Testis (tissue), 3 donors: ENCODE measurements around the gene IKZF3. TPM values are rescaled to one million over a fixed set of nuclear protein-coding genes. Genes with fewer than 3 reads are reported as not detected.
"Not testable (repeated sequence)": the region's sequence is repeated elsewhere in the genome, so short reads cannot be mapped to it uniquely, and the experiment has no call there.

Experiments used
- DNase-seq: peaks from one replicate; pipeline ENCODE4 v3.0.0-alpha.2; 2019
- H3K27ac ChIP-seq, 2 donors: fragments of 200-600 bp; sonication (generic); one replicate each; pipeline ENCODE4 v1.5.1; 2019
- H3K27me3 ChIP-seq: fragments of 200-600 bp; sonication (generic); one replicate; pipeline ENCODE4 v1.5.1; 2019
- H3K36me3 ChIP-seq: fragments of 200-600 bp; sonication (generic); one replicate; pipeline ENCODE4 v1.5.1; 2017; ENCODE audit warnings: low read depth; ENCODE audit errors: missing control alignments
- H3K4me1 ChIP-seq: fragments of 200-600 bp; sonication (generic); one replicate; pipeline ENCODE4 v1.5.1; 2019
- H3K4me3 ChIP-seq, 2 donors: fragments of 200-600 bp; sonication (generic); one replicate each; pipeline ENCODE4 v1.5.1; 2017 to 2019
- H3K9me3 ChIP-seq: fragments of 200-600 bp; sonication (generic); one replicate; pipeline ENCODE4 v1.5.1; 2017
- POLR2A ChIP-seq: fragments of 450-650 bp; IDR thresholded peaks from one replicate; pipeline ENCODE4 v1.6.1; 2017; ENCODE audit warnings: antibody characterized with exemption, mild to moderate bottlenecking, moderate library complexity
- WGBS, 2 donors: methylation state at CpG; one replicate each; pipeline ENCODE4 v1.1.5; 2018; 5-methylcytosine and 5-hydroxymethylcytosine counted together
- intact Hi-C: fragments of 100-400 bp; cut with DNase I; formaldehyde crosslinking; loops from one replicate; pipeline ENCODE4 v1.15.1; 2023; ENCODE audit warnings: low total_unique reads
- polyA plus RNA-seq: library from polyadenylated mRNA; stranded (reverse); fragments of 350-450 nt; fragmentation: Illumina TruSeq; extraction: RNeasy Lipid Tissue Mini Kit (QIAGEN cat#74804); gene quantifications from one replicate; pipeline ENCODE4 v1.2.3, GENCODE V29; 2014; ENCODE audit warnings: low read depth, low replicate concordance; ENCODE audit not compliant: insufficient read depth
- total RNA-seq, 2 donors: library from RNA; depleted of rRNA; stranded (reverse); fragments of >200 nt; gene quantifications; one replicate each; pipeline ENCODE4 v1.2.3, GENCODE V29; 2016
- TF ChIP-seq, protein P1 (sequence below), 3 experiments: fragments of 450-650 bp in 2 of 3; fragments of 200-600 bp in 1 of 3; sonication (generic) in 1 of 3; IDR thresholded peaks; one replicate each; pipeline ENCODE4 v1.5.1; 2016 to 2019; ENCODE audit warnings: antibody characterized with exemption in 3 of 3, mild to moderate bottlenecking in 2 of 3, moderate library complexity in 1 of 3

Gene IKZF3
- total and polyA plus RNA-seq, 3 donors from 2014 or later = 1.9 to 3.8 (median 3.4) TPM

DNA sequence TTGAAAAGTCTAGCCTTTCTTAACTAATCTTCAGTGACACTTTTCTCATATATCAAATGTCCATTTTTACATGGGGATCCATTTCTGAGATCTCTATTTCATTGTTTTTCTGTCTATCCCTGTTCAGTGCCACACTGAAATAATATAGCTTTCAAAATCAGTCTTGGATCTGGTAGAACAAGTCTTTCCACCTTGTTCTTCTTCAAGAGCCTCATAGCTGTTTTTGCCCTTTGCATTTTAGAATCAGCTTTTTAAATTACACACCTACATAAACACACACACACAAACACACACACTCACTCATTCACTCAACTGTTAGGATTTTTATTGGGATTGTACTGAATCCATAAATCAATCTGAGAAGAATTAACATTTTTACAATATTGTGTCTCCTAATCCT lies 35.1 kb upstream of the IKZF3 start:
- no peak for TF ChIP-seq POLR2A
- TF ChIP-seq, protein P1, sequence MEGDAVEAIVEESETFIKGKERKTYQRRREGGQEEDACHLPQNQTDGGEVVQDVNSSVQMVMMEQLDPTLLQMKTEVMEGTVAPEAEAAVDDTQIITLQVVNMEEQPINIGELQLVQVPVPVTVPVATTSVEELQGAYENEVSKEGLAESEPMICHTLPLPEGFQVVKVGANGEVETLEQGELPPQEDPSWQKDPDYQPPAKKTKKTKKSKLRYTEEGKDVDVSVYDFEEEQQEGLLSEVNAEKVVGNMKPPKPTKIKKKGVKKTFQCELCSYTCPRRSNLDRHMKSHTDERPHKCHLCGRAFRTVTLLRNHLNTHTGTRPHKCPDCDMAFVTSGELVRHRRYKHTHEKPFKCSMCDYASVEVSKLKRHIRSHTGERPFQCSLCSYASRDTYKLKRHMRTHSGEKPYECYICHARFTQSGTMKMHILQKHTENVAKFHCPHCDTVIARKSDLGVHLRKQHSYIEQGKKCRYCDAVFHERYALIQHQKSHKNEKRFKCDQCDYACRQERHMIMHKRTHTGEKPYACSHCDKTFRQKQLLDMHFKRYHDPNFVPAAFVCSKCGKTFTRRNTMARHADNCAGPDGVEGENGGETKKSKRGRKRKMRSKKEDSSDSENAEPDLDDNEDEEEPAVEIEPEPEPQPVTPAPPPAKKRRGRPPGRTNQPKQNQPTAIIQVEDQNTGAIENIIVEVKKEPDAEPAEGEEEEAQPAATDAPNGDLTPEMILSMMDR (IDR thresholded peaks at IDR 0.05) = no peak
- DNase-seq = no peak
- Histone ChIP-seq H3K4me1 (no peaks in the 10 kb centered on the region), H3K9me3 (no peaks in the 10 kb centered on the region), H3K4me3 (no peak overlapping the region), H3K27me3 (no peaks in the 10 kb centered on the region), H3K36me3 (no peaks in the 10 kb centered on the region), H3K27ac (no peak overlapping the region)
- intact Hi-C loops = no loop called here

DNA sequence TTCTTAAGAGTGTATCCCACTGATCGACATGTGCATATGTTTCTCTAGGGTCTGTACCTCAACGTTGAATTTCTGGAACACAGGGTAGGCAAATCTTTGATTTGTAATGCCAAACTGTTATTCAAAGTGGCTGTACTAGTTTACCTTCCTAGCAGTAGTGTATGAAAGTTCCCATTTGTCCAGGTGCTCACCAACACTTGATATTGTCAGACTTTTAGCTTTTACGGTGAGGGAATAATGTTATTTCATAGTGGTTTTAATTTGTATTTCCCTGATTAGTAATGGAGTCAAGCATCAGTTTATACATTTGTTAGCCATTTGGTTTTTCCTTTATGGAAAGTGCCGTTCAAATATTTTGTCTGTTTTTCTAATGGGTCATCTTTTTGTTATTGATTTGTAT lies 34.0 kb upstream of the IKZF3 start:
- Histone ChIP-seq H3K27me3 (no peaks in the 10 kb centered on the region), H3K9me3 (no peaks in the 10 kb centered on the region), H3K4me3 (no peak overlapping the region), H3K36me3 (no peaks in the 10 kb centered on the region), H3K4me1 (no peaks in the 10 kb centered on the region), H3K27ac (no peak overlapping the region)
- no peak for TF ChIP-seq POLR2A
- TF ChIP-seq, protein P1 (IDR thresholded peaks at IDR 0.05) = no peak
- no peak for DNase-seq
- WGBS, 2 donors = 90 to 97% methylated on average over 4 of the region's 4 CpGs
- intact Hi-C loops = no loop called here

DNA sequence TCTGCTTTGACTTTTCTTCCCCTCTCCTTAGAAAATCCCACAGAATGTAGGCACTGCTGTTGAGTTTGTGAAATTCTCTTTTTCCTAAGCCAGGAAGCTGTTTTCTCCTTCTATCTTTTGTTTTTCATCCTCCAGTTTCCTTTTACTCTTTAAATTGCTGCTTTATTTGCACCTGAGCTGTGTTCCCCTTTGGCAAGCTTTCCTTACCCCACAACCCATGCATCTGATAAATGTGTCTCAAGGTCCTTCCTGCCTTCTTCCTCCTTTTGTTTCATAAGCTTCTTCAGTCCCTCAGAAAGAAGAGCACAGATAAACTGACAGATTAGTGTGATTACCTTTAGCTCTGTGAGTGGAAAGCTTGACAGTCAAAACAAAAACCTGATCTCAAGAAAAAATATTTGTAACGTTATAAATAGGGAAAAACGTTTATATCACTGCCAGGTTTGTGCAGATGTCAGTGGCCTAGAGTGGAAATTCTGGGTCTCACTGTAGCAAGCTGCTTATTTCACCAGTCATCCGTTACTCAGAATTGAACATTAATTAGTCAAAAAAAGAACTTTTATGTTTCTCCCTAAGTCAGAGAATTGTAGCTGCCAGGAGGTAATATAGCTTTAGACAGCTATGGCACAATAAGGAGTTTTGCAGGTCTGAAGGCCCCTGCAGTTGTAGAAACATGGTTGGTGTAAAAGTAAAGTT lies 30.7 kb upstream of the IKZF3 start:
- no peaks in the 10 kb centered on the region for H3K27me3 ChIP-seq
- no peak overlapping the region for H3K27ac ChIP-seq
- no peak for DNase-seq
- TF ChIP-seq, protein P1 (IDR thresholded peaks at IDR 0.05) = no peak
- TF ChIP-seq POLR2A = no peak
- no peaks in the 10 kb centered on the region for H3K9me3 ChIP-seq
- WGBS, 2 donors = 28 to 46% methylated on average over 3 of the region's 3 CpGs
- intact Hi-C loops = no loop called here
- H3K4me3 ChIP-seq = no peak overlapping the region
- H3K36me3 ChIP-seq = no peaks in the 10 kb centered on the region
- H3K4me1 ChIP-seq = no peaks in the 10 kb centered on the region

DNA sequence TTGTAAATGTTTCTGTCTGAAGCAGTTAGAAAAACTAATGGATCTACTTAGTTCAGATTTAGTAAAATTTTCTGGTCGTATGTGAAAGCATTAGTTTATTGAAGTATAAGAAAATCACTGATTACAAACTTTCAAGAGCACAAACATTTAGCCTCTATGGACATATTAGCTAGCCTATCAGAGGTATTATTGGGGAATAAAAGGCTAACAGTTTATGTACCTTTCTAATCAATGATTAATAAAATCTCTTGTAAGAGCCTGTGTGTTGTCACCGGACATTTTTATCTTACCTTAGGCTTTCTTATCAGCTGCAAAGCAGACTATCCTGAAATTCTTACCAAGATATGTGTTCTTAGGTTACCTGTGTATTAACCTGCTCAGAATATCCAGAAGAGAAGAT lies 25.1 kb upstream of the IKZF3 start:
- WGBS, 2 donors = 39 to 79% methylated on average over 2 of the region's 2 CpGs
- H3K4me1 ChIP-seq = no peaks in the 10 kb centered on the region
- no peak overlapping the region for H3K4me3 ChIP-seq
- intact Hi-C loops = no loop called here
- no peaks in the 10 kb centered on the region for H3K9me3 ChIP-seq
- no peak for DNase-seq
- no peaks in the 10 kb centered on the region for H3K36me3 ChIP-seq
- H3K27ac ChIP-seq = no peak overlapping the region
- no peaks in the 10 kb centered on the region for H3K27me3 ChIP-seq
- TF ChIP-seq, protein P1 (IDR thresholded peaks at IDR 0.05) = no peak
- no peak for TF ChIP-seq POLR2A

DNA sequence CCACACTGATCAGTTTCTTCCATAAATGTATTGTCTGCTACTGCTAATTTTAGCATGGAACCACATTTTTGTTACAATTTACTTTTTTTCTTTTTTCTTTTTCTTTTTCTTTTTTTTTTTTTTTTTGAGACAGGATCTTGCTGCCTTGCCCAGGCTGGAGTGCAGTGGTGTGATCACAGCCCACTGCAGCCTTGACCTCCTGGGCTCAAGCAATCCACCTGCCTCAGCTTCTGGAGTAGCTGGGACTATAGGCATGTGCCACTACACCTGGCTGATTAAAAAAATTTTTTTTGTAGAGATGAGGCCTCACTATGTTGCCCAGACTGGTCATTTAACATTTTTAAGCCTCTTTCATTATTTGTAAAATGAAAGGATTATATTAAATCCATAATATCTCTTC lies 23.0 kb upstream of the IKZF3 start:
- no peaks in the 10 kb centered on the region for H3K9me3 ChIP-seq
- no peaks in the 10 kb centered on the region for H3K4me1 ChIP-seq
- H3K36me3 ChIP-seq = no peaks in the 10 kb centered on the region
- no peak overlapping the region for H3K4me3 ChIP-seq
- H3K27ac ChIP-seq = no peak overlapping the region
- no peak for TF ChIP-seq POLR2A
- TF ChIP-seq, protein P1 (IDR thresholded peaks at IDR 0.05) = no peak
- no peaks in the 10 kb centered on the region for H3K27me3 ChIP-seq
- DNase-seq = no peak
- intact Hi-C loops = no loop called here

DNA sequence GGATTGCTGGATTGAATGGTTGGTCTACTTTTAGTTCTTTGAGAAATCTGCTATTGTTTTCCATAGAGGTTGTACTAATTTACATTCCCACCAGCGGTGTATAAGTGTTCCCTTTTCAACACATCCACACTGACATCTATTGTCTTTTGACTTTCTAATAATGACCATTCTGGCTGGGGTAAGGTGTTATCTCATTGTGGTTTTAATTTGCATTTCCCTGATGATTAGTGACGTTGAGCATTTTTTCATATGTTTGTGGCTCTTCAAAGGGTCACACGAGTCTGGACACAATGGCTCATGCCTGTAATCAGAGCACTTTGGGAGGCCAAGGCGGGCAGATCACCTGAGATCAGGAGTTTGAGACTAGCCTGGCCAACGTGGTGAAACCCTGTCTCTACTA lies 22.0 kb upstream of the IKZF3 start:
- H3K27ac ChIP-seq, DNase-seq, H3K27me3 ChIP-seq, H3K4me1 ChIP-seq, H3K36me3 ChIP-seq, H3K4me3 ChIP-seq, intact Hi-C loops, H3K9me3 ChIP-seq: not testable (repeated sequence)
- 72 to 85% methylated on average over 5 of the region's 5 CpGs for WGBS, 2 donors
